Measurements from ENCODE around the gene MAP3K20.

- no peak for TF ChIP-seq SP1 (IDR thresholded peaks at IDR 0.05; ENCODE audit: low read depth, low read length)
- no peak for TF ChIP-seq CBX5 (IDR thresholded peaks at IDR 0.05; ENCODE audit: low read depth)
- TF ChIP-seq TCF12 (IDR thresholded peaks at IDR 0.05; ENCODE audit: low read depth, low read length) = no peak
- TF ChIP-seq MAX (IDR thresholded peaks at IDR 0.05; ENCODE audit: low read depth, low read length) = no peak
- TF ChIP-seq HDAC2 (IDR thresholded peaks at IDR 0.05) = no peak
- no peak for TF ChIP-seq BCL11A (IDR thresholded peaks at IDR 0.05; ENCODE audit: low read depth, low read length)
- TF ChIP-seq ZBTB40 (IDR thresholded peaks at IDR 0.05; ENCODE audit: borderline replicate concordance) = no peak
- TF ChIP-seq JUNB (IDR thresholded peaks at IDR 0.05) = no peak
- no peak for TF ChIP-seq MTA3 (IDR thresholded peaks at IDR 0.05; ENCODE audit: borderline replicate concordance, low read length)
- no peak for TF ChIP-seq MYC (IDR thresholded peaks at IDR 0.05; ENCODE audit: insufficient read depth, insufficient read length, insufficient replicate concordance, low read length, severe bottlenecking)
- TF ChIP-seq NFIC (IDR thresholded peaks at IDR 0.05; ENCODE audit: low read depth, low read length) = no peak
- TF ChIP-seq EP300 (IDR thresholded peaks at IDR 0.05; ENCODE audit: borderline replicate concordance in 1 of 2, control insufficient read depth in 1 of 2, low read depth in 2 of 2, low read length in 2 of 2) = no peak
These were observed 70.9 kb downstream of the MAP3K20 start for GRCh38 chr2:173146590-173146989.
